Measurements from ENCODE around the gene SH2B2.

DNA sequence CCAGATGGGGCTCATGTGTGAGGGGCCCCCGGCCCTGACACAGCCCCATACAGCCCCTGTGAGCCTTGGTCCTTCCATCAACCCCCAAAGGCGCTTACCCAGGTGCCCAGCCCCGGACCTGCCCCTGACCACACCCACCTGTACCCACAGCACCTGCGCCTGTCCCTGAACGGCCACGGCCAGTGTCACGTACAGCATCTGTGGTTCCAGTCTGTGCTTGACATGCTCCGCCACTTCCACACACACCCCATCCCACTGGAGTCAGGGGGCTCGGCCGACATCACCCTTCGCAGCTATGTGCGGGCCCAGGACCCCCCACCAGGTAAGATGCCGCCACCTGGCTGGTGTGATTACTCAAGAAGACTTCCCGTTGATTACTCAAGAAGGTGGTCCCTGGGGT lies 33.5 kb downstream of the SH2B2 start:
- TF ChIP-seq, protein P1, sequence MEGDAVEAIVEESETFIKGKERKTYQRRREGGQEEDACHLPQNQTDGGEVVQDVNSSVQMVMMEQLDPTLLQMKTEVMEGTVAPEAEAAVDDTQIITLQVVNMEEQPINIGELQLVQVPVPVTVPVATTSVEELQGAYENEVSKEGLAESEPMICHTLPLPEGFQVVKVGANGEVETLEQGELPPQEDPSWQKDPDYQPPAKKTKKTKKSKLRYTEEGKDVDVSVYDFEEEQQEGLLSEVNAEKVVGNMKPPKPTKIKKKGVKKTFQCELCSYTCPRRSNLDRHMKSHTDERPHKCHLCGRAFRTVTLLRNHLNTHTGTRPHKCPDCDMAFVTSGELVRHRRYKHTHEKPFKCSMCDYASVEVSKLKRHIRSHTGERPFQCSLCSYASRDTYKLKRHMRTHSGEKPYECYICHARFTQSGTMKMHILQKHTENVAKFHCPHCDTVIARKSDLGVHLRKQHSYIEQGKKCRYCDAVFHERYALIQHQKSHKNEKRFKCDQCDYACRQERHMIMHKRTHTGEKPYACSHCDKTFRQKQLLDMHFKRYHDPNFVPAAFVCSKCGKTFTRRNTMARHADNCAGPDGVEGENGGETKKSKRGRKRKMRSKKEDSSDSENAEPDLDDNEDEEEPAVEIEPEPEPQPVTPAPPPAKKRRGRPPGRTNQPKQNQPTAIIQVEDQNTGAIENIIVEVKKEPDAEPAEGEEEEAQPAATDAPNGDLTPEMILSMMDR (conservative IDR thresholded peaks at IDR 0.05) = no peak
- TF ChIP-seq ZFX (IDR thresholded peaks at IDR 0.05) = no peak

Measured in C4-2B (cell line).